H9 (cell line): ENCODE measurements around the gene ZNF600. TPM values are rescaled to one million over a fixed set of nuclear protein-coding genes. Genes with fewer than 3 reads are reported as not detected.

Source experiments
- DNase-seq: peaks from one replicate; pipeline ENCODE4 v3.0.0-alpha.2; 2017
- H2AFZ ChIP-seq: one replicate; pipeline ENCODE4 v1.6.1; 2013; ENCODE audit warnings: mild to moderate bottlenecking, low read length, control low read depth, moderate library complexity
- H2AK5ac ChIP-seq: 2 replicates; pipeline ENCODE4 v1.6.1; 2013; ENCODE audit warnings: low read length, control low read depth, mixed read lengths; ENCODE audit not compliant: insufficient read length
- H2BK120ac ChIP-seq: one replicate; pipeline ENCODE4 v1.6.1; 2013; ENCODE audit warnings: low read depth, mild to moderate bottlenecking, low read length, control low read depth, inconsistent platforms; ENCODE audit not compliant: poor library complexity, severe bottlenecking
- H2BK12ac ChIP-seq: 2 replicates; pipeline ENCODE4 v1.6.1; 2013; ENCODE audit warnings: low read length, control low read depth, mixed read lengths, low read depth; ENCODE audit not compliant: insufficient read length
- H2BK15ac ChIP-seq: 2 replicates; pipeline ENCODE4 v1.6.1; 2013; ENCODE audit warnings: low read depth, low read length, control low read depth
- H2BK20ac ChIP-seq: one replicate; pipeline ENCODE4 v1.6.1; 2013; ENCODE audit warnings: low read depth, mild to moderate bottlenecking, low read length, control low read depth, inconsistent platforms; ENCODE audit not compliant: poor library complexity, severe bottlenecking
- H2BK5ac ChIP-seq: 2 replicates; pipeline ENCODE4 v1.6.1; 2013; ENCODE audit warnings: low read length, control low read depth, mixed read lengths; ENCODE audit not compliant: insufficient read length
- H3K14ac ChIP-seq: 2 replicates; pipeline ENCODE4 v1.6.1; 2013; ENCODE audit warnings: low read length, control low read depth; ENCODE audit not compliant: insufficient read depth
- H3K18ac ChIP-seq: 2 replicates; pipeline ENCODE4 v1.6.1; 2013; ENCODE audit warnings: low read depth, mild to moderate bottlenecking, mixed read lengths, low read length, control low read depth; ENCODE audit not compliant: insufficient read length
- H3K23ac ChIP-seq: 2 replicates; pipeline ENCODE4 v1.6.1; 2013; ENCODE audit warnings: low read length, control low read depth, mixed read lengths, low read depth; ENCODE audit not compliant: insufficient read length
- H3K23me2 ChIP-seq: 2 replicates; pipeline ENCODE4 v1.6.1; 2013; ENCODE audit warnings: low read depth, mild to moderate bottlenecking, mixed read lengths, low read length, control low read depth; ENCODE audit not compliant: insufficient read length, poor library complexity, severe bottlenecking
- H3K27ac ChIP-seq: 2 replicates; pipeline ENCODE4 v1.5.1; 2013; ENCODE audit warnings: low read length, control low read depth, mixed read lengths, low read depth; ENCODE audit not compliant: insufficient read length
- H3K27me3 ChIP-seq: 2 replicates; pipeline ENCODE4 v1.6.1; 2013; ENCODE audit warnings: low read length, control low read depth, inconsistent platforms; ENCODE audit not compliant: insufficient read depth
- H3K4ac ChIP-seq: 2 replicates; pipeline ENCODE4 v1.6.1; 2013; ENCODE audit warnings: low read depth, mild to moderate bottlenecking, control low read depth, inconsistent platforms, low read length, moderate library complexity
- H3K4me1 ChIP-seq: 2 replicates; pipeline ENCODE4 v1.6.1; 2013; ENCODE audit warnings: low read length, control low read depth, inconsistent platforms; ENCODE audit not compliant: insufficient read depth
- H3K4me2 ChIP-seq: 2 replicates; pipeline ENCODE4 v1.6.1; 2013; ENCODE audit warnings: low read length, control low read depth, mixed read lengths; ENCODE audit not compliant: insufficient read length, insufficient read depth
- H3K56ac ChIP-seq: 2 replicates; pipeline ENCODE4 v1.6.1; 2013; ENCODE audit warnings: low read depth, mild to moderate bottlenecking, mixed read lengths, low read length, control low read depth; ENCODE audit not compliant: insufficient read length
- H3K79me1 ChIP-seq: 2 replicates; pipeline ENCODE4 v1.6.1; 2013; ENCODE audit warnings: low read depth, mild to moderate bottlenecking, moderate library complexity, low read length, control low read depth, inconsistent platforms; ENCODE audit not compliant: insufficient read depth, poor library complexity, severe bottlenecking
- H3K79me2 ChIP-seq: 2 replicates; pipeline ENCODE4 v1.6.1; 2013; ENCODE audit warnings: low read length, control low read depth, inconsistent platforms; ENCODE audit not compliant: insufficient read depth
- H3K9ac ChIP-seq: 2 replicates; pipeline ENCODE4 v1.6.1; 2013; ENCODE audit warnings: low read length, control low read depth, mixed read lengths; ENCODE audit not compliant: insufficient read length; ENCODE audit errors: extremely low read depth
- H3K9me3 ChIP-seq: one replicate; pipeline ENCODE4 v1.6.1; 2013; ENCODE audit warnings: low read depth, low read length, inconsistent platforms; ENCODE audit not compliant: control insufficient read depth
- H3T11ph ChIP-seq: one replicate; pipeline ENCODE4 v1.6.1; 2013; ENCODE audit warnings: mild to moderate bottlenecking, low read length, control low read depth, inconsistent platforms
- H4K20me1 ChIP-seq: one replicate; pipeline ENCODE4 v1.6.1; 2013; ENCODE audit not compliant: control insufficient read depth, insufficient read length, insufficient read depth
- H4K5ac ChIP-seq: 2 replicates; pipeline ENCODE4 v1.6.1; 2013; ENCODE audit warnings: low read depth, mild to moderate bottlenecking, mixed read lengths, low read length, control low read depth; ENCODE audit not compliant: insufficient read length
- H4K8ac ChIP-seq: replicated peaks from 2 replicates; pipeline ENCODE4 v1.6.1; 2013; ENCODE audit warnings: low read length, control low read depth, mixed read lengths, low read depth; ENCODE audit not compliant: insufficient read length
- H4K91ac ChIP-seq: 2 replicates; pipeline ENCODE4 v1.6.1; 2013; ENCODE audit warnings: low read depth, mild to moderate bottlenecking, moderate library complexity, mixed read lengths, low read length, control low read depth; ENCODE audit not compliant: insufficient read length
- H3K27ac Mint-ChIP-seq, 3 experiments: 2 replicates in 2 of 3; 3 replicates in 1 of 3; pipeline ENCODE4 v1.8.0; 2020 to 2021; ENCODE audit warnings: mixed read lengths in 3 of 3, mild to moderate bottlenecking in 1 of 3, moderate library complexity in 1 of 3
- H3K27me3 Mint-ChIP-seq: 2 replicates; pipeline ENCODE4 v1.8.0; 2021; ENCODE audit warnings: low read depth, mild to moderate bottlenecking, moderate library complexity, mixed read lengths
- H3K36me3 Mint-ChIP-seq, 3 experiments: 2 replicates in 2 of 3; 3 replicates in 1 of 3; pipeline ENCODE4 v1.8.0; 2020 to 2021; ENCODE audit warnings: low read depth in 3 of 3, mixed read lengths in 3 of 3; ENCODE audit not compliant: insufficient read depth in 1 of 3
- H3K4me1 Mint-ChIP-seq, 2 experiments: 2 replicates each; pipeline ENCODE4 v1.8.0; 2020; ENCODE audit warnings: mixed read lengths in 2 of 2
- H3K4me3 Mint-ChIP-seq, 2 experiments: 2 replicates in 1 of 2; 3 replicates in 1 of 2; pipeline ENCODE4 v1.8.0; 2020 to 2021; ENCODE audit warnings: mild to moderate bottlenecking in 2 of 2, mixed read lengths in 2 of 2, moderate library complexity in 1 of 2
- H3K9me3 Mint-ChIP-seq, 2 experiments: 2 replicates in 1 of 2; 3 replicates in 1 of 2; pipeline ENCODE4 v1.8.0; 2020; ENCODE audit warnings: mild to moderate bottlenecking in 2 of 2, mixed read lengths in 2 of 2, moderate library complexity in 1 of 2
- whole genome bisulfite sequencing: extraction: QIAGEN DNeasy Blood & Tissue Kit; methylation state at CpG from one replicate; pipeline ENCODE4 v1.1.7; 2013; ENCODE audit warnings: missing lambda C conversion rate, low lambda C conversion rate, mixed read lengths; ENCODE audit not compliant: insufficient read length; ENCODE audit errors: extremely low coverage; 5-methylcytosine and 5-hydroxymethylcytosine counted together
- total RNA-seq: library from RNA; stranded (reverse); gene quantifications from 2 replicates; pipeline ENCODE4 v1.2.1, GENCODE V29; 2021
- TF ChIP-seq, protein P1 (sequence below): fragments of 200-600 bp; sonication (generic); conservative IDR thresholded peaks from 3 replicates; pipeline ENCODE4 v1.8.0; 2021; ENCODE audit warnings: antibody characterized with exemption, mild to moderate bottlenecking

The ZNF600 gene
- total RNA-seq, 1 experiment from 2014 or later = 9.3 TPM

- no peak overlapping the region for H3K27ac ChIP-seq
- H3K23ac ChIP-seq = no peak overlapping the region
- H3K79me1 ChIP-seq = no peaks in the 10 kb centered on the region
- WGBS = no CpG with 5 or more reads among the region's 14 CpGs
- Mint-ChIP-seq H3K27ac (no peak overlapping the region), H3K36me3 (peaks cover 0 to 8% (median 0%) of the 10 kb centered on the region in 3 experiments; a peak in 1 of 7 replicates), H3K4me3 (no peak overlapping the region), H3K4me1 (peaks cover 45 to 58% of the 10 kb centered on the region in 2 experiments), H3K27me3 (peaks cover 1% of the 10 kb centered on the region), H3K9me3 (peaks cover 0 to 8% of the 10 kb centered on the region in 2 experiments; a peak in 4 of 5 replicates)
- H2BK15ac ChIP-seq = no peak overlapping the region
- H3K4ac ChIP-seq = no peak overlapping the region
- H2AK5ac ChIP-seq = no peak overlapping the region
- no peak overlapping the region for H3K56ac ChIP-seq
- no peak overlapping the region for H3K14ac ChIP-seq
- no peaks in the 10 kb centered on the region for H3K27me3 ChIP-seq
- no peak overlapping the region for H2BK20ac ChIP-seq
- no peak overlapping the region for H4K8ac ChIP-seq
- H3T11ph ChIP-seq = no peak overlapping the region
- no peak overlapping the region for H2BK12ac ChIP-seq
- H2BK5ac ChIP-seq = no peak overlapping the region
- no peak overlapping the region for H3K18ac ChIP-seq
- H2AFZ ChIP-seq = no peak overlapping the region
- no peaks in the 10 kb centered on the region for H3K9me3 ChIP-seq
- H2BK120ac ChIP-seq = no peak overlapping the region
- no peak overlapping the region for H4K91ac ChIP-seq
- H3K9ac ChIP-seq = no peak overlapping the region
- no peaks in the 10 kb centered on the region; the same call in 1 of the 2 replicates for H3K4me1 ChIP-seq
- peak; percentile 73 for DNase-seq
- TF ChIP-seq, protein P1, sequence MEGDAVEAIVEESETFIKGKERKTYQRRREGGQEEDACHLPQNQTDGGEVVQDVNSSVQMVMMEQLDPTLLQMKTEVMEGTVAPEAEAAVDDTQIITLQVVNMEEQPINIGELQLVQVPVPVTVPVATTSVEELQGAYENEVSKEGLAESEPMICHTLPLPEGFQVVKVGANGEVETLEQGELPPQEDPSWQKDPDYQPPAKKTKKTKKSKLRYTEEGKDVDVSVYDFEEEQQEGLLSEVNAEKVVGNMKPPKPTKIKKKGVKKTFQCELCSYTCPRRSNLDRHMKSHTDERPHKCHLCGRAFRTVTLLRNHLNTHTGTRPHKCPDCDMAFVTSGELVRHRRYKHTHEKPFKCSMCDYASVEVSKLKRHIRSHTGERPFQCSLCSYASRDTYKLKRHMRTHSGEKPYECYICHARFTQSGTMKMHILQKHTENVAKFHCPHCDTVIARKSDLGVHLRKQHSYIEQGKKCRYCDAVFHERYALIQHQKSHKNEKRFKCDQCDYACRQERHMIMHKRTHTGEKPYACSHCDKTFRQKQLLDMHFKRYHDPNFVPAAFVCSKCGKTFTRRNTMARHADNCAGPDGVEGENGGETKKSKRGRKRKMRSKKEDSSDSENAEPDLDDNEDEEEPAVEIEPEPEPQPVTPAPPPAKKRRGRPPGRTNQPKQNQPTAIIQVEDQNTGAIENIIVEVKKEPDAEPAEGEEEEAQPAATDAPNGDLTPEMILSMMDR = no peak
- H3K23me2 ChIP-seq = no peaks in the 10 kb centered on the region
- no peak overlapping the region for H3K4me2 ChIP-seq
- no peak overlapping the region for H4K5ac ChIP-seq
- no peaks in the 10 kb centered on the region for H4K20me1 ChIP-seq
- H3K79me2 ChIP-seq = no peaks in the 10 kb centered on the region
These were observed 47.0 kb downstream of the ZNF600 start for GRCh38 chr19:52739576-52739975.
